Karpas-422 (cell line): ENCODE measurements around the gene ACOT12. TPM values are rescaled to one million over a fixed set of nuclear protein-coding genes. Genes with fewer than 3 reads are reported as not detected.
"Not testable (repeated sequence)": the region's sequence is repeated elsewhere in the genome, so short reads cannot be mapped to it uniquely, and the experiment has no call there.

Experiments
- DNase-seq: peaks from one replicate; pipeline ENCODE4 v3.0.0-alpha.2; 2015
- H2AFZ ChIP-seq: fragments of 200-600 bp; sonication (generic); 2 replicates; pipeline ENCODE4 v1.6.1; 2014; ENCODE audit warnings: antibody characterized with exemption, low read length, mixed read lengths
- H3K27ac ChIP-seq: fragments of 200-600 bp; sonication (generic); 2 replicates; pipeline ENCODE4 v1.5.1; 2014; ENCODE audit warnings: mild to moderate bottlenecking, low read length, moderate library complexity
- H3K27me3 ChIP-seq: fragments of 200-600 bp; sonication (generic); 2 replicates; pipeline ENCODE4 v1.6.1; 2014; ENCODE audit warnings: low read length, mixed read lengths
- H3K36me3 ChIP-seq: fragments of 200-600 bp; sonication (generic); 2 replicates; pipeline ENCODE4 v1.6.1; 2014; ENCODE audit warnings: low read length, mixed read lengths; ENCODE audit not compliant: insufficient read depth
- H3K4me1 ChIP-seq: fragments of 200-600 bp; sonication (generic); 2 replicates; pipeline ENCODE4 v1.6.1; 2014; ENCODE audit warnings: mild to moderate bottlenecking, low read length, mixed read lengths
- H3K4me2 ChIP-seq: fragments of 200-600 bp; sonication (generic); 2 replicates; pipeline ENCODE4 v1.6.1; 2014; ENCODE audit warnings: low read length, low read depth, mild to moderate bottlenecking; ENCODE audit not compliant: poor library complexity, severe bottlenecking
- H3K4me3 ChIP-seq: fragments of 200-600 bp; sonication (generic); 2 replicates; pipeline ENCODE4 v1.5.1; 2014; ENCODE audit warnings: mild to moderate bottlenecking, antibody characterized with exemption, low read length, mixed read lengths
- H3K79me2 ChIP-seq: fragments of 200-600 bp; sonication (generic); 2 replicates; pipeline ENCODE4 v1.6.1; 2014; ENCODE audit warnings: mild to moderate bottlenecking, low read length, mixed read lengths
- H3K9ac ChIP-seq: fragments of 200-600 bp; sonication (generic); 2 replicates; pipeline ENCODE4 v1.6.0; 2014; ENCODE audit warnings: low read length
- H3K9me2 ChIP-seq: fragments of 200-600 bp; sonication (generic), shearing (Covaris generic); replicated peaks from 2 replicates; pipeline ENCODE4 v1.6.0; 2014; ENCODE audit warnings: mild to moderate bottlenecking, low read length, moderate library complexity; ENCODE audit not compliant: insufficient read depth
- H3K9me3 ChIP-seq: fragments of 300-700, 200-600 bp; sonication (generic); 2 replicates; pipeline ENCODE4 v1.6.1; 2014; ENCODE audit warnings: low read length, mixed read lengths
- H4K20me1 ChIP-seq: fragments of 200-600 bp; sonication (generic); 2 replicates; pipeline ENCODE4 v1.6.1; 2014; ENCODE audit warnings: mild to moderate bottlenecking, antibody characterized with exemption, low read length, low read depth; ENCODE audit not compliant: insufficient read depth
- total RNA-seq: library from RNA; depleted of rRNA; stranded (reverse); fragments of >200 nt; shearing (Covaris generic); gene quantifications from 2 replicates; pipeline ENCODE4 v1.2.3, GENCODE V29; 2014; ENCODE audit warnings: low replicate concordance

The ACOT12 gene
- total RNA-seq, 1 experiment from 2014 or later, result 0.26 TPM

DNA sequence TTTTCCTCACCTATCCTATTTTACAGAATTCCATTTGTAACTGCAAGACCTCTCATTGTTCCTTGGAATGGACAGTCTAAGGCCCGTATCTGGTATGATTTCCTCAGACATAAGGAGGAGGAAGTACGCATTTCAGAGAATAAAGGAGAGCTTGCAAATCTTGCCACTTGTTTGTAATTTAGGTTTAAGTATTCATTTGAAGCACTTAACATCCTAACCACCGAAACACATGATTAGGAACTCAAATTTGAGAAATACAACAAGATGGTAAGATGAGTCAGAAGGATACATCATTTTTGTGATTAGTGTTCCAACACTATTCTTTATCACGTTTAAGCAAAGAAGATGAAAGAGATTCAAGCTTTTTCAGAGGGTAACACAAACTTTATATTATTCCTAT is 96.4 kb downstream of the ACOT12 start:
- no peak overlapping the region; the same call in 1 of the 2 replicates for H3K27ac ChIP-seq

DNA sequence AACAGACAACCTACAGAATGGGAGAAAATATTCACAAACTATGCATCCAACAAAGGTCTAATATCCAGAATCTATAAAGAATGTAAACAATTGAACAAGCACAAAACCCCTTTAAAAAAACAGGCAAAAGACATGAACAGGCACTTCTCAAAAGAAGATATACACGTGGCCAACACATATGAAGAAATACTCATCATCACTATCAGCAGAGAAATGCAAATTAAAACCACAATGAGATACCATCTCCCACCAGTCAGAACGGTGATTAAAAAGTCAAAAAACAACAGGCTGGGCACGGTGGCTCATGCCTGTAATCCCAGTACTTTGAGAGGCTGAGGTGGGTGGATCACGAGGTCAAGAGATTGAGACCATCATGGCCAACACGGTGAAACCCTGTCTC is 99.9 kb downstream of the ACOT12 start:
- not testable (repeated sequence) for H2AFZ ChIP-seq, H3K27me3 ChIP-seq, H3K4me2 ChIP-seq, H3K4me3 ChIP-seq, H4K20me1 ChIP-seq, DNase-seq, H3K27ac ChIP-seq, H3K9ac ChIP-seq, H3K9me2 ChIP-seq
- Histone ChIP-seq H3K4me1 (peaks cover 34% of the 10 kb centered on the region), H3K36me3 (peaks cover 23% of the 10 kb centered on the region), H3K9me3 (peaks cover 14% of the 10 kb centered on the region), H3K79me2 (peaks cover 85% of the 10 kb centered on the region)

More for the DNA sequence above, 96.4 kb downstream of the ACOT12 start:
- H3K4me2 ChIP-seq, result no peak overlapping the region
- H3K27me3 ChIP-seq, result no peaks in the 10 kb centered on the region
- H4K20me1 ChIP-seq, result no peaks in the 10 kb centered on the region
- no peak overlapping the region for H3K4me3 ChIP-seq
- no peaks in the 10 kb centered on the region for H3K9me2 ChIP-seq
- H3K36me3 ChIP-seq, result peaks cover 13% of the 10 kb centered on the region
- no peak for DNase-seq
- H3K9me3 ChIP-seq, result peaks cover 8% of the 10 kb centered on the region
- no peak overlapping the region for H3K9ac ChIP-seq
- H3K4me1 ChIP-seq, result peaks cover 38% of the 10 kb centered on the region
- no peak overlapping the region for H2AFZ ChIP-seq
- peaks cover 83% of the 10 kb centered on the region for H3K79me2 ChIP-seq

DNA sequence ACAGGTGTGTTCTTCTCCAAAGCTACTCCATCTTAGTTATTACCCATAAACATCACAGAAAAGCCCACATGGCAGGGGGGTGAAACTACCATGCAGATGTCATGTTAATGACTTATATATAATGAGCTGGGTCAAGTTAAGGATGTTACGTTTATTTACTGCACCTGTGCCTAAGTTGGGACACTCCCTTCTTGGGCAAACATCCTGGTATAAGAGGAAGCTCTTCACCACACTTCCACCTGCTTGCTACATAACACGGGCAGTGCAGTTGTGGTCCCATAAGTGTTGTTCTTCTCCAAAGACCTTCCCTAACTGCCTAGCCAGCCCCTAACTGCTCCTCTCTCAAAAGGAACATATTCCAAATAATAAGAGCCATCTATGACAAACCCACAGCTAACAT is 101.8 kb downstream of the ACOT12 start:
- H3K9ac ChIP-seq, result no peak overlapping the region
- no peak for DNase-seq
- H3K79me2 ChIP-seq, result peaks cover 75% of the 10 kb centered on the region
- H3K9me3 ChIP-seq, result peaks cover 14% of the 10 kb centered on the region
- peaks cover 23% of the 10 kb centered on the region for H3K36me3 ChIP-seq
- no peak overlapping the region for H3K27ac ChIP-seq
- H3K4me2 ChIP-seq, result no peak overlapping the region
- H3K4me3 ChIP-seq, result no peak overlapping the region
- peaks cover 34% of the 10 kb centered on the region for H3K4me1 ChIP-seq
- no peaks in the 10 kb centered on the region for H4K20me1 ChIP-seq
- no peaks in the 10 kb centered on the region for H3K27me3 ChIP-seq
- H2AFZ ChIP-seq, result no peak overlapping the region
- H3K9me2 ChIP-seq, result no peaks in the 10 kb centered on the region

DNA sequence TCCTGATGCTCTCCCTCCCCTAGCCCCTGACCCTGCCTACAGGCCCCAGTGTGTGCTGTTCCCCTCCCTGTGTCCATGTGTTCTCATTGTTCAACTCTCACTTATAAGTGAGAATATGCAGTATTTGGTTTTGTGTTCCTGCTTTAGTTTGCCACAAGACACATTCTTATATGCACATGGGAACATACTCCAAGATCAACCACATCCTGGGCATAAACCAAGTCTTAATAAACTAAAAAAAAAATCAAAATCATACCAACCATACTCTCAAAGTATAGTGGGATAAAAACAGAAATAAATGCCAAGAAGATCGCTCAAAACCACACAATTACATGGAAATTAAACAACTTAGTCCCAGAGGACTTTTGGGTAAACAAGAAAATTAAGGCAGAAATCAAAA is 103.8 kb downstream of the ACOT12 start:
- Histone ChIP-seq H3K9me3 (peaks cover 14% of the 10 kb centered on the region), H3K4me2 (no peak overlapping the region), H3K4me3 (no peak overlapping the region), H3K9me2 (no peaks in the 10 kb centered on the region), H3K27ac (no peak overlapping the region), H3K4me1 (peaks cover 50% of the 10 kb centered on the region), H2AFZ (no peak overlapping the region), H3K79me2 (peaks cover 79% of the 10 kb centered on the region), H3K27me3 (no peaks in the 10 kb centered on the region), H3K9ac (no peak overlapping the region), H3K36me3 (peaks cover 20% of the 10 kb centered on the region), H4K20me1 (no peaks in the 10 kb centered on the region)
- no peak for DNase-seq

DNA sequence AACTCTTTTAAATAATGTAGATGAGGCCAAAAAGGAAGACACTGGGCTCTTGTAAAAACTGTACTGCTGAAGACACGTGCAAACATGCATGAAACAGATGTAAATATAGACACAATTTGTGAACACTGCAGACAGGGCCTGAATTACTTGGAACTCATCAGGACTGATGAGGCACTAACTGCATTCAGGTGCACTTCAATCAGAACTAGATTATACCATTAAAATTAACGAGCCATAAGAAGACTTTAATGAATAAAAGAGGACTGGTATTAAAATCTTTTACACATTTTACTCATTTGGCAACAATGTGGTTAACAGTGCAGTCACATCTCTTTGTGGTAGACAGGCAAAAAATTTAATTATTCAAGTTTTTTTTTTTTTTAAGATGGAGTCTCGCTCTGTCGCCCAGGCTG is 105.9 kb downstream of the ACOT12 start:
- Histone ChIP-seq H3K9ac (peak overlapping the region; percentile 16; the same call in 1 of the 2 replicates), H3K4me3 (peak overlapping the region; percentile 41; the same call in 1 of the 2 replicates), H3K9me2 (no peaks in the 10 kb centered on the region), H3K4me1 (peaks cover 50% of the 10 kb centered on the region), H3K27me3 (no peaks in the 10 kb centered on the region), H3K4me2 (peak overlapping the region; percentile 73), H2AFZ (no peak overlapping the region), H3K27ac (peak overlapping the region; percentile 86), H3K79me2 (peaks cover 77% of the 10 kb centered on the region), H3K36me3 (peaks cover 11% of the 10 kb centered on the region; the same call in 1 of the 2 replicates), H3K9me3 (peaks cover 8% of the 10 kb centered on the region), H4K20me1 (no peaks in the 10 kb centered on the region)
- peak; percentile 89 for DNase-seq

DNA sequence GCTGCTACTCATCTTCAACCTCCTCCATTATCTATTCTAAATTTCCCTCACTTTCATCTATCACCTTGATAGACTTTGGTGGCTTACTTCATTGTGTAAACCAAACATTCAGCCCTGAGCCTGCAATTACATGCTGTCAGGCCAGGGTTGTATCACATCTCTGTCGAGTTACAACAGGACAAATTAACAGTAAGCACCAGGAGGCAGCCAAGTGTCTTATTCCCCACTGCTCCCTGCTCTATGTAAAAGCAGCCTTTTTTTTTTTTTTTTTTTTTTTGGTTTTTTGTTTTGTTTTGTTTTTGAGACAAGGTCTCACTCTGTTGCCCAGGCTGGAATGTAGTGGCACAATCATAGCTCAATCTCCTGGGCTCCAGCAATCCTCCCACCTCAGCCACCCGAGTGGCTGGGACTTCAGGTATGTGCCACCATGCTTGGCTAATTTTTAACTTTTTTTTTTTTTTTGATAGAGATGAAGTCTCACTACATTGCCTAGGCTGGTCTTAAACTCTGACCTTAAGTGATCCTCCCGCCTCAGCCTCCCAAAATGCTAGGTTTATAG is 107.8 kb downstream of the ACOT12 start:
- Histone ChIP-seq H3K9me2 (no peaks in the 10 kb centered on the region), H3K4me3 (no peak overlapping the region), H4K20me1 (no peaks in the 10 kb centered on the region), H3K4me2 (peak overlapping the region; percentile 73), H3K9ac (no peak overlapping the region), H3K36me3 (no peaks in the 10 kb centered on the region), H2AFZ (no peak overlapping the region), H3K9me3 (0 out of 2 replicates have a peak, but pooled peaks cover 4% of the 10 kb centered on the region), H3K79me2 (peaks cover 61% of the 10 kb centered on the region), H3K27ac (peak overlapping the region; percentile 86; the same call in 1 of the 2 replicates), H3K4me1 (peaks cover 50% of the 10 kb centered on the region), H3K27me3 (no peaks in the 10 kb centered on the region)
- no peak for DNase-seq

DNA sequence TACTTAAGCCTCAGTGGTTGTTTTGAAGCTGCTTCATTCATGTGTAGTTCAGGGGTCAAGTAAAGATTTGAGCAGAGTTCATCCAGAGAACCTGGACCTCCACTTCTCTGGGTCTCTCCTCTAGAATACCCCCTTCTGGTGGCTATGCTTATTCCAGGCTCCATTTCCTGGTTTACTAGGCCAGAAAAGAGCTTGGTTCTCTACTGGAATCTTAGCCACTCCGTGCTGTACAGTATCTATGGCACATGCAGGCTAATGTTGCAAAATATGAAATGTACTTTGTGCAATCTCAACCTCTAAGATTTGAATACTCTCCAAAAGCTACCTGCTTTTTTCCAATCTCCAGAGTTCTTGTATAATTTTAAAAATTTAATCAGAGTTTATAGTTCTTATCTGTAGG is 110.0 kb downstream of the ACOT12 start:
- Histone ChIP-seq H3K79me2 (peaks cover 40% of the 10 kb centered on the region), H3K27me3 (no peaks in the 10 kb centered on the region), H2AFZ (no peak overlapping the region), H3K4me2 (no peak overlapping the region), H3K9ac (no peak overlapping the region), H3K36me3 (no peaks in the 10 kb centered on the region), H3K4me3 (no peak overlapping the region), H3K27ac (no peak overlapping the region), H3K4me1 (peaks cover 35% of the 10 kb centered on the region), H3K9me3 (0 out of 2 replicates have a peak, but pooled peaks cover 4% of the 10 kb centered on the region), H3K9me2 (no peaks in the 10 kb centered on the region), H4K20me1 (no peaks in the 10 kb centered on the region)
- no peak for DNase-seq
